Heart left ventricle (tissue), 13 donors: Measurements from ENCODE around the gene RPL27A.

Experiments used
- CTCF ChIP-seq, 12 donors: fragments of 200-600 bp; sonication (generic) in 4 of 12; IDR thresholded peaks; one replicate each; pipeline versions ENCODE4 v1.5.0 to v1.8.0; 2018 to 2022; ENCODE audit warnings: antibody characterized with exemption in 12 of 12, mild to moderate bottlenecking in 5 of 12
- POLR2A ChIP-seq, 2 donors: fragments of 450-650 bp; IDR thresholded peaks; one replicate each; pipeline ENCODE4 v1.6.1; 2017; ENCODE audit warnings: antibody characterized with exemption in 2 of 2, mild to moderate bottlenecking in 2 of 2, moderate library complexity in 2 of 2
- donor health status: ischemic (EF 13 %, LVEDD 7.1; RV severe dilation, severe dysfunction).
- donor health status: DM: no; HTN: yes; CAD: no.
- donor health status: DM: no; HTN: no; CAD: no.
- donor health status: ischemic (EF 25% LVEDD 6.9; RV normal size, moderate dysfunction).
- donor health status: ischemic (EF 25% LVEDD 5.7; RV mildly dilated, moderate dysfunction).
- donor health status: ischemic (EF 35%, LVEDD 5.7; RV mildly dilated, moderate dysfunction).
- donor health status: nonischemic (EF 11% LVEDD 7.7; RV severe dilation, severe dysfunction).
- donor health status: DM: yes; HTN: yes; CAD: no.
- donor health status: PGD.
- donor health status: ischemic (EF 29% LVEDD 5.4; RV normal size, mild dysfunction).
- donor health status: nonischemic (EF 23%, LVEDD 6.1; RV moderate dilation, normal function).

- TF ChIP-seq CTCF (IDR thresholded peaks at IDR 0.05) (no peak), POLR2A (IDR thresholded peaks at IDR 0.05) (no peak)
Observed at GRCh38 chr11:8656291-8656690, 26.3 kb upstream of the RPL27A start.
